Upper lobe of right lung (tissue), 1 donor: ENCODE data around the gene UBE2J1. TPM values are rescaled to one million over a fixed set of nuclear protein-coding genes. Genes with fewer than 3 reads are reported as not detected.

Source experiments
- ATAC-seq: fragments of 200-7000 bp; cut with Tn5 transposase; one replicate; pipeline ENCODE4 v1.9.1; 2020; ENCODE audit warnings: mild to moderate bottlenecking, moderate library complexity
- DNase-seq: peaks from one replicate; pipeline ENCODE4 v3.0.0-alpha.2; 2020
- H3K27ac ChIP-seq: fragments of 200-600 bp; one replicate; pipeline ENCODE4 v1.8.0; 2022
- H3K27me3 ChIP-seq: fragments of 200-600 bp; one replicate; pipeline ENCODE4 v1.8.0; 2022; ENCODE audit warnings: mild to moderate bottlenecking
- H3K36me3 ChIP-seq: fragments of 200-600 bp; one replicate; pipeline ENCODE4 v1.8.0; 2022
- H3K4me1 ChIP-seq: fragments of 200-600 bp; one replicate; pipeline ENCODE4 v1.8.0; 2022
- H3K4me3 ChIP-seq: fragments of 200-600 bp; one replicate; pipeline ENCODE4 v1.8.0; 2022; ENCODE audit warnings: mild to moderate bottlenecking
- H3K9me3 ChIP-seq: fragments of 200-600 bp; one replicate; pipeline ENCODE4 v1.8.0; 2022
- CTCF ChIP-seq: fragments of 200-600 bp; IDR thresholded peaks from one replicate; pipeline ENCODE4 v1.8.0; 2022; ENCODE audit warnings: antibody characterized with exemption
- intact Hi-C: fragments of 100-400 bp; cut with DNase I; formaldehyde crosslinking; loops from one replicate; pipeline ENCODE4 v1.11.0; 2022
- total RNA-seq: library from RNA; stranded (reverse); fragmentation: NEBNext Ultra II Directional; extraction: Animal tissue kit (Norgen Biotek cat#: 25700); gene quantifications from one replicate; pipeline ENCODE4 v1.2.1, GENCODE V29; 2021
- donor health status: DM: no; HTN: yes; CAD: no; lungs with severe emphysema.

UBE2J1 gene
- total RNA-seq, 1 donor from 2014 or later, result 42.7 TPM

- intact Hi-C loops, result no loop called here
- DNase-seq (no peak), ATAC-seq (no peak)
- H3K4me1 ChIP-seq, result peaks cover 7% of the 10 kb centered on the region
- no peaks in the 10 kb centered on the region for H3K36me3 ChIP-seq
- H3K9me3 ChIP-seq, result no peaks in the 10 kb centered on the region
- H3K4me3 ChIP-seq, result no peak overlapping the region
- no peaks in the 10 kb centered on the region for H3K27me3 ChIP-seq
- TF ChIP-seq CTCF, result no peak
- H3K27ac ChIP-seq, result no peak overlapping the region
These were observed 4.2 kb upstream of the UBE2J1 start for GRCh38 chr6:89356642-89357170.

GRCh38 chr6:89355511-89356194 is 3.1 kb upstream of the UBE2J1 start:
- H3K4me1 ChIP-seq, result peaks cover 16% of the 10 kb centered on the region
- no peak overlapping the region for H3K4me3 ChIP-seq
- no peak overlapping the region for H3K27ac ChIP-seq
- no peaks in the 10 kb centered on the region for H3K36me3 ChIP-seq
- no peak for TF ChIP-seq CTCF
- DNase-seq, result no peak
- no peaks in the 10 kb centered on the region for H3K9me3 ChIP-seq
- H3K27me3 ChIP-seq, result no peaks in the 10 kb centered on the region
- no peak for ATAC-seq
- intact Hi-C loops, result no loop called here

DNA sequence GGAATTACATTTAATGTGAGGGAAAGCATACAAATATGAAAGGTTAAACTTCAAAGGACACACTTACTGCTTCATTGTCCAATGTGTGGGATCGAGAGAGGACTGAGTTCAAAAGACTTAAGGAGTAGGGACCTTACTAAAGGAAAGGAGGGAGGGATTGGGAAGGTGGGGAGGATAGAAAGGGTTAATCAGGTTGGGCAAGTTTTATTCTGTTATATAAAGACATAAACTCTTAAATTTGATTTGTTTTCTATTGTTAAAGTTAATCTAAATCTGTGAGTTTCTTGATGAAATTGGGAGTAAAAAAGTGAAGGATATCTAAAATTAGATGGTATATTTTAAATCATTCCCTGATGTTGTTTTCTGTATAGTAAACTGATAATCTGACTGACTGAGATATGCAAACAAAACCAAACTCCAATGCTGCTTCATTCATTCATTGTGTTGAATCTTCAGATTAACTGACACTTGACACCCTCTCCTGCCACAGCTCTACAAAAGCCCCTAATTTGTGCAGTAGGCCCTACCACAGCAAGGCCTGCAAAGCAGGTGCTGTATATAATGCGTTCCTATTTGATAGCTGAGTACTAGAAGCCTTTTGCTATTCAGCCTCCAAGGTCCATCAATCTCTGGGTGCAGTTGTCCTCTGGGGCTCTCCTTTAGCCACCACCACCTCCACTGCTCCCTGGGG is 1.3 kb upstream of the UBE2J1 start:
- Histone ChIP-seq H3K36me3 (no peaks in the 10 kb centered on the region), H3K4me1 (peaks cover 33% of the 10 kb centered on the region), H3K4me3 (no peak overlapping the region), H3K9me3 (no peaks in the 10 kb centered on the region), H3K27ac (peak overlapping the region; percentile 99), H3K27me3 (no peaks in the 10 kb centered on the region)
- no peak for TF ChIP-seq CTCF
- DNase-seq (no peak), ATAC-seq (no peak)
- intact Hi-C loops, result no loop called here

DNA sequence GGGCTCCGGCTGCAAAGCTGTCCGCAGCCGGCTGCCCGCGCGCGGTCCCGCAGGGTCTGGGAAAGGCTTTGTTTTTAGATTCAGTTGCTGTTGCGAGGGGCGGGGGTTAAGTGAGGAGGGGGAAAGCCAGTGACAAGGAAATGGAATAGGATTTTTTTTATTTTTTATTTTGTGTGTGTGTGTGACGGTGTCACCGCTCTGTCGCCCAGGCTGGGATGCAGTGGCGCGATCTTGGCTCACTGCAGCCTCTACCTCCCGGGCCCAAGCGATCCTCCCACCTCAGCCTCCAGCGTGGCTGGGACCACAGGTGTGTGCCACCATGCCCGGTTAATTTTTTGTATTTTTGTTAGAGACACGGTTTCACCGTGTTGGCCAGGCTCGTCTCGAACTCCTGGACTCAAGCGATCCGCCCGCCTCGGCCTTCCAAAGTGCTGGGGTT is 615 bp upstream of the UBE2J1 start:
- Histone ChIP-seq H3K4me1 (peaks cover 39% of the 10 kb centered on the region), H3K27me3 (no peaks in the 10 kb centered on the region), H3K27ac (peak overlapping the region; percentile 99), H3K36me3 (no peaks in the 10 kb centered on the region), H3K9me3 (no peaks in the 10 kb centered on the region), H3K4me3 (peak overlapping the region; percentile 96)
- ATAC-seq (no peak), DNase-seq (no peak)
- no peak for TF ChIP-seq CTCF
- intact Hi-C loops, result no loop called here

DNA sequence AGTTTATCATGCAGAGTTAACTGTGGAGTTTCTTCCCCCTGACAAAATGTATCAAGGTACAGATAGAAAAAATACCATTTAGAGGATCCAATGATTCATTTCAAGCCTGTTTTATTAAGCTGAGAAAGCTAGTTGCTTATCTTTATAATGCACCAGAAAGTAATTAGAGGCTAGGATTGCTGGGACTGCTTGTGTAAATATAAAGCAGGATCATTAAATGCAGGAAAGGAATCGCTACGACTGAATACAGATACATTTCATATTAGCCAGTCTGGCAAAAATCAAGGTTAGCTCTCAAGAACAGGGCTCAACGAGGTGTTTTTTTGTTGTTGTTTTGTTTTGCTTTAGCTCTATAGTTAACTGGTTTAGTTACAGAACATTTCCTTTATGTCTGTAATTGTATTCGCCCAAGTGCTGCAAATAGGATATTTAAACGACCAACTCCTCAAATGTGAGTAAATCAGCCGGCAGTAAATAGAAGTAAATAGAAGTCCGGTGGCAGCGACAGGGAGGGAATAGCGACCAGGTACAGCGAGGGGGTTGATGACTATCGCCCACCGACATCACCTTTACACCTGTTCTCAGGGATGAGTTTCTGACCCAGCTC is 748 bp downstream of the UBE2J1 start:
- no peak for TF ChIP-seq CTCF
- Histone ChIP-seq H3K4me3 (peak overlapping the region; percentile 96), H3K4me1 (peaks cover 49% of the 10 kb centered on the region), H3K9me3 (no peaks in the 10 kb centered on the region), H3K27ac (peak overlapping the region; percentile 99), H3K36me3 (no peaks in the 10 kb centered on the region), H3K27me3 (no peaks in the 10 kb centered on the region)
- no peak for DNase-seq
- intact Hi-C loops, result no loop called here
- ATAC-seq, result no peak
